NCI-H1105 (cell line): ENCODE data around the gene RFX6.

Experiments
- DNase-seq: peaks from one replicate; lab custom pipeline; 2025; lab: John Stamatoyannopoulos, UW

RFX6 gene

GRCh38 chr6:116973976-116974375 is 96.9 kb downstream of the RFX6 start:
- DNase-seq: no peak

DNA sequence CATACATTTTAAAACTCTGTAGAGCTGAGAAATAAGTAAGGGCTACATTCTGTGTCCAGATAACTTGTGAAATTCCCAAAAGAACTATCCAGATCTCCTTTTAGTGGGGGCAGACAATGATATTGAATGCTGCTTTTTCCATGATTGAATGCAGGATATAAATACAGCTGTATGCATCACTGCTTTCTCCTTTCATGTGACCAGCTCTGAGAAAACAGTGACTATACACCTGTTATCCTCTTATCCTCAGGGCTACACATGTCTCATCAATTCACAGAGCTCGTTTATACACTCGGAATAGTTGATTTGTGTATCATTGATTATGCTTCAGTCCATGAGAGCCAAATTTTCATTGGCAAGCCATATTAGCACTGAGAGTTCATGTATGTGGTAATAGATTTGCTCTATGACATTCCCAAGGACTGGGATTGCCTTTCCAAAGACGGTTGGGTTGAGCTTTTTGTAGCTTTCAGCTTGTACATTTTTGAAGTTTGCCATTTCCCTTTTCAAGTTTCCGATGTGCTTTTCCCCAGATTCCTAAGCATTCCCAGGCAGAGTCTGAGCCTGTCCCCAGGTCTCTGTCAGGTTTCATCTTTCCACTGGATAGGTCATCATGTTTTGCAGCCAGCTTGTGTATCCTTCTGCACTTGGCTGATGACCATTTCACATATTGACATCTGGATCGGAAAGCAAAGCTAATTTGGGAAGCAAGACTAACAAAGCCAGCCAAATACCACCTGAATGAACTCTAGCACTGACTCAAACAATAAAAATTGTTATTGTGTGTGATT is 97.7 kb downstream of the RFX6 start:
- DNase-seq: no peak

DNA sequence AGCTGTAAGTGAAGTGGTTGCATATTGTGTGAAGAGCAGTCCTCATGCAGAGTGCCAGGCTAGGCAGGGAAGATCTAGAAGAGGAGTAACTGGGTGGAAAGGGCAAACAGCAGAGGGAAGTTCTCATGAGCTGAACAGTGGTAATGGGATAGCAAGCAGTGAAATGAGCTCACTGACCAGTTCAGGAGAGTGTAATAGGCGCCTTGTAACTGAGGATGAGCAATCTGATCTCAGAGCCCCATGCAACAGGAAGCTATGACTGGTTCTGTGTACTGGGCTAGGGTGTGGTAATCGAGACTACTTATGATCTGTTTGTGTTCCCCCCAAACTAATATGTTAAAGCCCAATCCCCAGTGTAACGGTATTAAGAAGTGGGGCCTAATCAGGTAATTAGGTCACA is 98.6 kb downstream of the RFX6 start:
- DNase-seq: no peak

- DNase-seq: no peak
Measured at GRCh38 chr6:116979560-116979959, 102.5 kb downstream of the RFX6 start.
